ENCODE measurements around the gene BICD2.

The BICD2 gene

GRCh38 chr9:92722386-92723298, 42.0 kb downstream of the BICD2 start:
- H3K4me3 ChIP-seq (ENCODE audit: low read length): no peak overlapping the region
- TF ChIP-seq ZNF274 (IDR thresholded peaks at IDR 0.05; ENCODE audit: low read depth, low read length): no peak

DNA sequence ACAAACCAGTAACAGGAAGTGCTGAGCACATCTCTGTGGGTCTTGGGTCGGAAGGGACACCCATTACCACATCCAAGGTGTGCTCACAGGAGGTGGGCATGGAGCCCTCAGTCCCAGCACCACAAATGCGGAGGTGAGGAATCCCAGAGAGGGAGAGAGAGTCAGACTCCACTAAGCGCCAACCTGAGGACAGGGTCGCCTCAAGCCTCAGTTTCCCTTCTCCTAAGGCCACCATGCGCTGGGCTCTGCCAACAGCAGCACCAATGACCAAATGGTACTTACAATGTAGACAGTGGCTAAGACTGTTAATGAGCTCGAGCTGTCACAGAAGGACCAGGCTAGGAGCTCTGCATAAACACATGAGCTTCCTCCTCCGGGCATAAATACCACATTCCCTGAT, 43.1 kb downstream of the BICD2 start:
- no peak for TF ChIP-seq ZNF274 (IDR thresholded peaks at IDR 0.05; ENCODE audit: low read depth, low read length)
- no peak overlapping the region for H3K4me3 ChIP-seq (ENCODE audit: low read length)

DNA sequence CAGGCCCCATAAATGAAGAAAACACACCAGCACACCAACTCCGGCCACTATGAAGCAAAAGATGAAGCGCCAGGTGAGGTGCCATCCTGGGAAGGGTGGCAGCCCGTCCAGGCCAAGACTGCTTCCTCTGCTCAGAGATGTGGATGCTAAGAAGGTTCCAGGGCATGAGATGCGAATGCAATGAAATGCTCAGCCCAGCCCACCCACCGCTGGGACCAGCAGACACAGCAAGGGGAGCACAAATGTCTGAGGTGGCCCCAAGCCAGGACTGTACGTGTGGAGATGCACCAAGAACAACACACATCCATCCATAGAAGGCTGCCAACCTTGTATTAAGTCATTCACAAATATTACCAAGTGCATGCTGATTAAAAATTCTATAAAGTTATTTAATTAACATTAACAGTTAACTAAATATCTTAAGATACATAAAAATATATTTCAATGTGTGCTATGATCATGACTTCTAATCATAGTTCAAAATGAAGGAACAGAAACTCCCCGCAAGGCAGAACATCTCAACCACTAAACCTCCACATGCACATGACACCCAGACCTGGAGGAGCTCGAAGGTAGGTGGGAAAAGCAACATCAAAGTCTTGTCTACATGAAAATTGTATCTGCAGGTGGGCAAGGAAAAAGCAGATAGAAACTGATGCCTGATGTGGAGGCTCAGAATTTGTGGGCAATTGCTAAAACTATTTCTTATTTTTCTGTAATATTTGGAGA, 43.7 kb downstream of the BICD2 start:
- TF ChIP-seq ZNF274 (IDR thresholded peaks at IDR 0.05; ENCODE audit: low read depth, low read length): no peak
- no peak overlapping the region for H3K4me3 ChIP-seq (ENCODE audit: low read length)

- H3K4me3 ChIP-seq (ENCODE audit: low read length): no peak overlapping the region
- TF ChIP-seq ZNF274 (IDR thresholded peaks at IDR 0.05; ENCODE audit: low read depth, low read length): no peak
Observed at GRCh38 chr9:92720209-92720765, 44.3 kb downstream of the BICD2 start.

DNA sequence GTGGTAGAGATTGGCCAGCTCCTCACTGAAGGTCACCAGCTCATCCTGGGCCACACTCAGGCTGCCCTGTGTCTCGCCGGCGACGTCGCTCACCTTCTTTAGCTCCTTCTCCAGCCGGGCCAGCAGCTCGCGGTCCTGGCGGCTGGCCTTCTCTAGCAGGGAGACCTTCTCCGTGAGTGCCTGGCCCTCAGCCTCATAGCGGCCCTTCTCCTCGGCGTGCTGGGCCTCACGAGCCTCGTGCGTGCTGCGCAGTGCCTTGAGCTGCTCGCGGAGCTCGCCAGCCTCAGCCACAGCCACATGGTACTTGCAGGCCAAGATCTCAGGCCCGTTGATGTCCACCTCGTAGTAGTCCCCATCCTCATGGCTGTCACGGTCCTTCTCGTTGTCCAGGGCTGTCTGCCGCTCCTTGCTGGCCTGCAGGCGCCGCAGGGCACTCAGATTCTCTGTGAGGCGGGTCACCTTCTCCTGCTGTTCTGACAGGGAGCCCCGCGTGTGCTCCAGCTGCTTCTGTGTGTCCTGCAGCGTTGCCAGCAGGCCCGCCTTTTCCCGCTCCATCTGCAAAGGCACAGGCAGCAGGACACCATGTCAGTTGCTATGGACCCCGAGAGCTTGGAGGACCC, 45.5 kb downstream of the BICD2 start:
- no peak for TF ChIP-seq ZNF274 (IDR thresholded peaks at IDR 0.05; ENCODE audit: low read depth, low read length)
- no peak overlapping the region for H3K4me3 ChIP-seq (ENCODE audit: low read length)

- no peak overlapping the region for H3K4me3 ChIP-seq (ENCODE audit: low read length)
- no peak for TF ChIP-seq ZNF274 (IDR thresholded peaks at IDR 0.05; ENCODE audit: low read depth, low read length)
Observed at GRCh38 chr9:92718086-92719001, 46.3 kb downstream of the BICD2 start.

- no peak overlapping the region for H3K4me3 ChIP-seq (ENCODE audit: low read length)
Observed at GRCh38 chr9:92717201-92718085, 47.2 kb downstream of the BICD2 start.

DNA sequence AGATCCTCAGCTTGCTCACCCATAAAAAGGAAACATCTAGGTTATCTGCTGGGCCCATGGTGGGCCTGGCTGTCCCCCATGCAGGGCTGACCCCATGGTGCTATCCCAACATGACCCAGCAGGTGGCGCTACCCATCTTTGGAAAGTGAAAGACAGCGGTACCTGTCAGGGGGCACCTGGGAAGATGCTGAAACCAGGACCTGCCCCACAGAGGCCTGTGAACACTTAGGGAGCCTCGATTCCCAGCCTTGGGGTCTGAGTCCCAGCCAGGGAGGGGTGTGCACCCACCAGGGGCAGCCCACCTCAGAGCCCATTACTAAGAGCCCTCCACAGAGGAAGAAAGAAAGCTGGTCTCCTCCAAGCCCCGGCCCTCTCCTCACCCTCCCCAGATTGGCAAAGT, 48.1 kb downstream of the BICD2 start:
- H3K4me3 ChIP-seq (ENCODE audit: low read length): no peak overlapping the region
- no peak for TF ChIP-seq ZNF274 (IDR thresholded peaks at IDR 0.05; ENCODE audit: low read depth, low read length)

More at GRCh38 chr9:92717201-92718085, 47.2 kb downstream of the BICD2 start:
- no peak for TF ChIP-seq ZNF274 (IDR thresholded peaks at IDR 0.05; ENCODE audit: low read depth, low read length)

- H3K4me3 ChIP-seq (ENCODE audit: low read length): no peak overlapping the region
- TF ChIP-seq ZNF274 (IDR thresholded peaks at IDR 0.05; ENCODE audit: low read depth, low read length): no peak
Observed at GRCh38 chr9:92715488-92716231, 49.0 kb downstream of the BICD2 start.

DNA sequence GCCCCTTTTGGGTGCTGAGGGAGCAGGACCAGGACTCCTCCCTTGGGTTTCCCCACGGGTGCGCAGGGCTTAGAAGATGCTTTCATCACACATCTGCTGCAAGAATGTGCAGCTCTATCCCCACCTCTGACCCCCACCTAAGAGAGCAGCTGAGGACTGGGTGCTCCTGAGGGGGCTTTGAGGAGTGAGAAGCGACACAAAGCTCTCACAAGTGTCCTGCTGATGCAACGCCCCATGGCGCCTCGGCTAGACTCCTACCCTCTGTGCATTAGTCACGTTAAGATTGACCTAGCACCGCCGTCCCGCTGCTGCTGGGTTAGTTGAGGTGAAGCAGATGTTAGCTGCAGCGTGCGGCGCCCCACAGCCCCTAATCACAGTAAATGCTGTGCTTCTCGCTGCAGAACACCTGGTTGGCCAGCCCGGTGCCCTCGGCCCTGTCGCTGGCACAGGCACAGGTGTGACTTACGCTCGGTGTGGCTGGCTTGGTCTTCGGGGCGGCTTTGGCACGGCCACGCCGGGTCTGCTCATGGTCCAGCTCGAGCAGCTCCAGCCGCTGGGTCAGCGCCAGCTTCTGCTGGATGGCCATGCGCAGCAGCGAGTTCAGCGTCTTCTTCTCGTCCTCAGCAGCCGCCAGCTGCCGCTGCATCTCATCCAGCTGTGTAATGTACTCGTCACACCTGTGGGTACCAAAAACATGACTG, 49.7 kb downstream of the BICD2 start:
- H3K4me3 ChIP-seq (ENCODE audit: low read length): no peak overlapping the region
- TF ChIP-seq ZNF274 (IDR thresholded peaks at IDR 0.05; ENCODE audit: low read depth, low read length): no peak

DNA sequence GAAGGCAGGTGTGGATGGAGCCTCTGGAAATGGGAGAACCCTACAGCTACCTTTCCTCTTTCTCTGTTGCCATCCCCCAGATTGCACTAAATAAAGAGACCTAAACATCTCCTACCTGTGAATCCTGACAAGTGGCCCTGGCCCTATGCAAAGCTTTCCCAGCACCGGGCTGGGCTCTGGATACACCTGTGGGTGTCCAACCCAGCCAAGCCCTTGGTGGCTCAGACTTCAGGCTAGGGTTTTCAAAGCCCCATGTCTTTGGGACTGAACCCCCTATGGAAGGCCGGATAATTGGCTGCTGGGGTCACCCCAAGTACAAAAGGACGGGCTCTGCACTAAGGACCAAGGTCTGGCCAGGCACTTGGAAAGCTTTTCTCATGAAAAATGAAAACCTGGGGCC, 50.6 kb downstream of the BICD2 start:
- TF ChIP-seq ZNF274 (IDR thresholded peaks at IDR 0.05; ENCODE audit: low read depth, low read length): no peak
- no peak overlapping the region for H3K4me3 ChIP-seq (ENCODE audit: low read length)

All from GM08714 (cell line).